Stimulated activated CD8-positive, alpha-beta memory T cell treated with anti-CD3 and anti-CD28 coated beads, Interleukin-7, amount 100 ng/mL, for 24 hours (primary cell): ENCODE results near the gene FAM174A.
A peak's percentile ranks its signal among the peaks of the same experiment; 100 is the strongest.

ENCODE experiments used
- DNase-seq: peaks from one replicate; pipeline ENCODE4 v3.0.0-alpha.2; 2020; ENCODE audit warnings: low read depth

The FAM174A gene

GRCh38 chr5:100535060-100536005 lies at the start of gene FAM174A:
Gene FAM174A, plus strand, starts transcription at chr5:100535374. Its CDS starts 157 bp downstream, at chr5:100535531.
- peak; percentile 80 for DNase-seq

- no peak for DNase-seq
Observed at GRCh38 chr5:100493996-100494395, 41.2 kb upstream of the FAM174A start.

- no peak for DNase-seq
Observed at GRCh38 chr5:100496296-100496695, 38.9 kb upstream of the FAM174A start.

GRCh38 chr5:100502684-100503083 lies 32.5 kb upstream of the FAM174A start:
- DNase-seq = no peak

GRCh38 chr5:100505984-100506670 lies 29.0 kb upstream of the FAM174A start:
- DNase-seq = no peak

GRCh38 chr5:100516285-100516684 lies 18.9 kb upstream of the FAM174A start:
- DNase-seq = no peak

- DNase-seq = no peak
Observed at GRCh38 chr5:100517301-100517974, 17.7 kb upstream of the FAM174A start.

- DNase-seq = no peak
Observed at GRCh38 chr5:100518377-100518776, 16.8 kb upstream of the FAM174A start.

GRCh38 chr5:100519075-100519474 lies 16.1 kb upstream of the FAM174A start:
- no peak for DNase-seq

GRCh38 chr5:100520348-100520747 lies 14.8 kb upstream of the FAM174A start:
- DNase-seq = no peak

GRCh38 chr5:100537946-100538345 lies 2.8 kb downstream of the FAM174A start:
- DNase-seq = no peak

- no peak for DNase-seq
Observed at GRCh38 chr5:100539519-100539918, 4.3 kb downstream of the FAM174A start.

GRCh38 chr5:100542086-100542485 lies 6.9 kb downstream of the FAM174A start:
- no peak for DNase-seq

- no peak for DNase-seq
Observed at GRCh38 chr5:100546001-100546400, 10.8 kb downstream of the FAM174A start.

- DNase-seq = no peak
Observed at GRCh38 chr5:100550531-100551051, 15.4 kb downstream of the FAM174A start.

GRCh38 chr5:100551183-100551582 lies 16.0 kb downstream of the FAM174A start:
- no peak for DNase-seq

- DNase-seq = no peak
Observed at GRCh38 chr5:100553209-100553608, 18.0 kb downstream of the FAM174A start.

- no peak for DNase-seq
Observed at GRCh38 chr5:100560860-100561259, 25.7 kb downstream of the FAM174A start.

- no peak for DNase-seq
Observed at GRCh38 chr5:100562821-100563220, 27.6 kb downstream of the FAM174A start.

- no peak for DNase-seq
Observed at GRCh38 chr5:100566382-100567141, 31.4 kb downstream of the FAM174A start.

GRCh38 chr5:100574716-100575115 lies 39.5 kb downstream of the FAM174A start:
- DNase-seq = no peak

- no peak for DNase-seq
Observed at GRCh38 chr5:100575815-100576214, 40.6 kb downstream of the FAM174A start.
